ENCODE results near the gene MCF2L. TPM values are rescaled to one million over a fixed set of nuclear protein-coding genes. Genes with fewer than 3 reads are reported as not detected.

The MCF2L gene
- total RNA-seq, 2 experiments from 2014 or later, result 2.8 to 16.4 TPM

DNA sequence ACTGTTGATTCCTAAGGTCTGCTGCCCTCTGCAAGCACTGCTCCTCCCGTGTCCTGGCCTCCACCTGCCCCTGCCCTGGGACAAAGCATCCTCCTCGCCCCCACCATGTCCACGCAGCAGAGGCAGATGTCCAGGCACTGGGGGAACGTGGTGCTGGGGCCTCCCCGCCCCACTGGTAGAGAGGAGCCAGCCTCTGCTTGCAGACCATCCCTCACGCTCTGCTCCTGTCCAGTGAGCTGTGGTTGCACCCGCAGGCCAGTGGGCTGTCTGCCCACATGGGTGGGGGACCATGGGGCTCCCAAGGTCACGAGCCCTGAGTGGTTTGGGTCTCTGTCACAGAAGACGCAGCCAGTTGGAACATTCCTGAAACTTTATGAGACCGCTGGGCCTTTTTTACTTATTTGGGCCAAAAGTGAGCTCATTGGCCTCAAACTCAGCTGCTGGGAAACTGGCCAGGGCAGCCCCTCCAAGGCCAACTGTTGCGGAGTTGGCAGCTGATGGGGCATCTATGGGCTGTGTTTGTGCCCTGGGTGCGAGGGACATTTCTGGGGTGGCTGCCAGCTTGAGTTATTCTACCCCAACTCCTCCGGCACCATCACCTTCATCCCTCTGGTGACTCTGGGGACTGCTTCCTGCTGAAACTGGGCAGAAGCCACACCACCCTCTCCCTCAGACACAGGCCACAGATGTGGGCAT, 71.7 kb downstream of the MCF2L start:
- no peaks in the 10 kb centered on the region for H4K20me1 ChIP-seq (ENCODE audit: insufficient read depth, low read length)
- no peak overlapping the region for H3K4me3 ChIP-seq (ENCODE audit: low read depth, low read length, poor library complexity, severe bottlenecking)
- POLR2A ChIA-PET, result no interaction called here
- H3K4me1 ChIP-seq (ENCODE audit: insufficient read depth, low read length, poor library complexity, severe bottlenecking), result no peaks in the 10 kb centered on the region
- H3K4me2 ChIP-seq (ENCODE audit: low read length), result no peak overlapping the region
- no peak overlapping the region for H2AFZ ChIP-seq (ENCODE audit: low read length)
- CTCF ChIA-PET (ENCODE audit: unreplicated experiment), result no interaction called here
- no peaks in the 10 kb centered on the region for H3K36me3 ChIP-seq (ENCODE audit: insufficient read depth, low read length)
- no peaks in the 10 kb centered on the region for H3K79me2 ChIP-seq (ENCODE audit: insufficient read depth, low read depth, low read length)
- intact Hi-C loops (cut with micrococcal nuclease; ENCODE audit: unreplicated experiment), result no loop called here
- DNase-seq (ENCODE audit: low spot score), result no peak
- BruUV-seq (replicated peaks), result no TSS peak
- no peaks in the 10 kb centered on the region for H3K9me3 ChIP-seq (ENCODE audit: low read length)
- no peaks in the 10 kb centered on the region for H3K9me2 ChIP-seq (ENCODE audit: insufficient read depth, low read length)
- TF ChIP-seq EZH2phosphoT487 (IDR thresholded peaks at IDR 0.05; ENCODE audit: borderline replicate concordance, low read depth, low read length), result no peak
- TF ChIP-seq, protein P1, sequence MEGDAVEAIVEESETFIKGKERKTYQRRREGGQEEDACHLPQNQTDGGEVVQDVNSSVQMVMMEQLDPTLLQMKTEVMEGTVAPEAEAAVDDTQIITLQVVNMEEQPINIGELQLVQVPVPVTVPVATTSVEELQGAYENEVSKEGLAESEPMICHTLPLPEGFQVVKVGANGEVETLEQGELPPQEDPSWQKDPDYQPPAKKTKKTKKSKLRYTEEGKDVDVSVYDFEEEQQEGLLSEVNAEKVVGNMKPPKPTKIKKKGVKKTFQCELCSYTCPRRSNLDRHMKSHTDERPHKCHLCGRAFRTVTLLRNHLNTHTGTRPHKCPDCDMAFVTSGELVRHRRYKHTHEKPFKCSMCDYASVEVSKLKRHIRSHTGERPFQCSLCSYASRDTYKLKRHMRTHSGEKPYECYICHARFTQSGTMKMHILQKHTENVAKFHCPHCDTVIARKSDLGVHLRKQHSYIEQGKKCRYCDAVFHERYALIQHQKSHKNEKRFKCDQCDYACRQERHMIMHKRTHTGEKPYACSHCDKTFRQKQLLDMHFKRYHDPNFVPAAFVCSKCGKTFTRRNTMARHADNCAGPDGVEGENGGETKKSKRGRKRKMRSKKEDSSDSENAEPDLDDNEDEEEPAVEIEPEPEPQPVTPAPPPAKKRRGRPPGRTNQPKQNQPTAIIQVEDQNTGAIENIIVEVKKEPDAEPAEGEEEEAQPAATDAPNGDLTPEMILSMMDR (conservative IDR thresholded peaks at IDR 0.05; ENCODE audit: low read length), result no peak
- H3K27ac ChIP-seq (ENCODE audit: low read depth, low read length, poor library complexity, severe bottlenecking), result no peak overlapping the region

GRCh38 chr13:113041293-113041690, 72.3 kb downstream of the MCF2L start:
- Histone ChIP-seq H3K9me2 (ENCODE audit: insufficient read depth, low read length) (no peaks in the 10 kb centered on the region), H3K9me3 (ENCODE audit: low read length) (no peaks in the 10 kb centered on the region), H3K4me1 (ENCODE audit: insufficient read depth, low read length, poor library complexity, severe bottlenecking) (no peaks in the 10 kb centered on the region), H3K27ac (ENCODE audit: low read depth, low read length, poor library complexity, severe bottlenecking) (no peak overlapping the region), H3K4me3 (ENCODE audit: low read depth, low read length, poor library complexity, severe bottlenecking) (no peak overlapping the region), H3K79me2 (ENCODE audit: insufficient read depth, low read depth, low read length) (no peaks in the 10 kb centered on the region), H3K36me3 (ENCODE audit: insufficient read depth, low read length) (no peaks in the 10 kb centered on the region), H4K20me1 (ENCODE audit: insufficient read depth, low read length) (no peaks in the 10 kb centered on the region), H3K4me2 (ENCODE audit: low read length) (no peak overlapping the region), H2AFZ (ENCODE audit: low read length) (no peak overlapping the region)
- CTCF ChIA-PET (ENCODE audit: unreplicated experiment), result no interaction called here
- POLR2A ChIA-PET, result no interaction called here
- intact Hi-C loops (cut with micrococcal nuclease; ENCODE audit: unreplicated experiment), result no loop called here
- no TSS peak for BruUV-seq (replicated peaks)
- no peak for TF ChIP-seq EZH2phosphoT487 (IDR thresholded peaks at IDR 0.05; ENCODE audit: borderline replicate concordance, low read depth, low read length)
- TF ChIP-seq, protein P1 (conservative IDR thresholded peaks at IDR 0.05; ENCODE audit: low read length), result no peak
- no peak for DNase-seq (ENCODE audit: low spot score)

- Histone ChIP-seq H3K27ac (ENCODE audit: low read depth, low read length, poor library complexity, severe bottlenecking) (no peak overlapping the region), H3K4me1 (ENCODE audit: insufficient read depth, low read length, poor library complexity, severe bottlenecking) (no peaks in the 10 kb centered on the region), H2AFZ (ENCODE audit: low read length) (no peak overlapping the region), H3K4me3 (ENCODE audit: low read depth, low read length, poor library complexity, severe bottlenecking) (no peak overlapping the region), H3K9me2 (ENCODE audit: insufficient read depth, low read length) (no peaks in the 10 kb centered on the region), H3K36me3 (ENCODE audit: insufficient read depth, low read length) (no peaks in the 10 kb centered on the region), H4K20me1 (ENCODE audit: insufficient read depth, low read length) (no peaks in the 10 kb centered on the region), H3K9me3 (ENCODE audit: low read length) (no peaks in the 10 kb centered on the region), H3K4me2 (ENCODE audit: low read length) (no peak overlapping the region), H3K79me2 (ENCODE audit: insufficient read depth, low read depth, low read length) (no peaks in the 10 kb centered on the region)
- CTCF ChIA-PET (ENCODE audit: unreplicated experiment), result no interaction called here
- POLR2A ChIA-PET, result no interaction called here
- DNase-seq (ENCODE audit: low spot score), result no peak
- intact Hi-C loops (cut with micrococcal nuclease; ENCODE audit: unreplicated experiment), result no loop called here
- no peak for TF ChIP-seq EZH2phosphoT487 (IDR thresholded peaks at IDR 0.05; ENCODE audit: borderline replicate concordance, low read depth, low read length)
- TF ChIP-seq, protein P1 (conservative IDR thresholded peaks at IDR 0.05; ENCODE audit: low read length), result no peak
- BruUV-seq (replicated peaks), result no TSS peak
Observed at GRCh38 chr13:113041896-113042295, 72.9 kb downstream of the MCF2L start.

Data from OCI-LY7 (cell line).